Mesendoderm (in vitro differentiated cells): ENCODE results near the gene UBE2G1. TPM values are rescaled to one million over a fixed set of nuclear protein-coding genes. Genes with fewer than 3 reads are reported as not detected.

Source experiments
- small RNA-seq: library from polyadenylated mRNA; stranded (forward); fragments of <200 nt; extraction: miRNeasy Mini kit (QIAGEN cat#:217004); gene quantifications from one replicate; pipeline ENCODE3, GENCODE V24; 2013; ENCODE audit not compliant: insufficient read depth

UBE2G1 gene

Small RNA genes lying within 50 kb of the gene (small RNA-seq; reads per million reads assigned to genes)
- not detected for gene RN7SL774P
